Bronchial epithelial cell (primary cell): ENCODE results near the gene AGAP1. TPM values are rescaled to one million over a fixed set of nuclear protein-coding genes. Genes with fewer than 3 reads are reported as not detected.

ENCODE experiments used
- DNase-seq: peaks from one replicate; pipeline ENCODE4 v3.0.0-alpha.2; 2010; ENCODE audit warnings: low read depth
- FAIRE-seq: peaks from 2 replicates; lab custom pipeline; 2011; peaks lifted over from hg19 to GRCh38; lab: Jason Lieb, UNC
- H3K27me3 ChIP-seq: 2 replicates; pipeline ENCODE4 v1.5.1; 2011; ENCODE audit warnings: low read length; ENCODE audit not compliant: control insufficient read depth, insufficient read depth
- H3K36me3 ChIP-seq: 2 replicates; pipeline ENCODE4 v1.5.1; 2011; ENCODE audit warnings: low read length; ENCODE audit not compliant: control insufficient read depth, insufficient read depth
- H3K4me3 ChIP-seq: 2 replicates; pipeline ENCODE4 v1.5.1; 2011; ENCODE audit warnings: mild to moderate bottlenecking, low read depth, low read length, control low read depth
- CTCF ChIP-seq: IDR thresholded peaks from 2 replicates; pipeline ENCODE4 v1.5.1; 2011; ENCODE audit warnings: mild to moderate bottlenecking, moderate library complexity, low read length, control low read depth, inconsistent platforms; ENCODE audit not compliant: insufficient read depth, severe bottlenecking
- total RNA-seq: library from RNA; depleted of rRNA; stranded (reverse); fragments of >200 nt; gene quantifications from 2 replicates; pipeline ENCODE4 v1.2.1, GENCODE V29; 2014

AGAP1 gene
- total RNA-seq, 1 donor from 2014 or later: 22.4 TPM

DNA sequence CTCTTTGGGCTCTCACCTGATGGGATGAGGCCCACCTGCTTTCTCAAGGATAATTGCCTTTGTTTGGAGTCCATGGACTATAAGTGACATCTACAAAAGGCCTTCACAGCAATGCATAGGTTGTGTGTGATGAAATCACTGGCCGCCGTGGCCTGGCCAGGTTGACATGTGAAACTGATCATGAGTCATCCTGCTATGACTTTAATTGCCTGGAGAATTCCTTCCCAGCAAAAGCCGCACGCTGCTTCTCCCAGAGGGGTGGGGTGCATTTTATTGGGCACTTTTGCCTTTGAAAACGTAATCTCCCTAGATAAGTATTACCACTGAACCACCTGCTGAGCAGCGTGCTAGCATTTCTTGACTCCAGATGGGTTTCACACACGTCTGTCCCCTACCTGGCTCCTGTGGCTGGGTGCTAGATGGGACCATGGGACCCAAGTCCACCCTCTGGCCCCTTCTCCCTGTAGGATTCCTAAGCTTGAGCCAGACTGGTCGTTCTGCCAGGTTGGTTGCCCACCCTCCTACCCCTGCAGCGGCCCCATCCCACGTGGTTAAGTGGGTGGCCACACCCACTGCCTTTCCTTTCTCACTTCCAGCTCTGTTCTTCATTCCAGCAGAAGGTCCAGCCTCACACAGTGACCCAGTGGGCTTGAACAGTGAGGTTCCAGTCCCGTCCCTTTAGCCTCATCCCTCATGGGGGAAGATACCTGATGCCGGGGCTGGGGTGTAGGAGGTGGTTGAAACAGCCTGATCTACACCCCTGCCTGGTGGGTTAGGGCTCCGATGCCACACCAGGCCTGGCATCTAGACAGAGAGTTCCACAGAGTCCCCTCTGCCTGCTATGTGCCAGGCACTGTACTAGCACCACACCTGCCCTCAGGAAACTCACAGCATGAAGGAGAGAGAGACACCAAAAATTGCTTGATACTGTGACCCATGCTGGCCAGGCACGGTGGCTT is 584.7 kb downstream of the AGAP1 start:
- TF ChIP-seq CTCF: no peak
- peak; percentile 70 for FAIRE-seq
- Histone ChIP-seq H3K4me3 (no peak overlapping the region), H3K36me3 (no peaks in the 10 kb centered on the region), H3K27me3 (no peaks in the 10 kb centered on the region)
- peak; percentile 53 for DNase-seq

- no peak for DNase-seq
- no peaks in the 10 kb centered on the region for H3K27me3 ChIP-seq
- TF ChIP-seq CTCF: no peak
- no peaks in the 10 kb centered on the region for H3K36me3 ChIP-seq
- FAIRE-seq: no peak
- no peak overlapping the region for H3K4me3 ChIP-seq
These were observed 586.6 kb downstream of the AGAP1 start for GRCh38 chr2:236080412-236080811.

GRCh38 chr2:236081171-236081570 is 587.3 kb downstream of the AGAP1 start:
- FAIRE-seq: no peak
- no peaks in the 10 kb centered on the region for H3K36me3 ChIP-seq
- DNase-seq: no peak
- no peaks in the 10 kb centered on the region for H3K27me3 ChIP-seq
- no peak for TF ChIP-seq CTCF
- no peak overlapping the region for H3K4me3 ChIP-seq

DNA sequence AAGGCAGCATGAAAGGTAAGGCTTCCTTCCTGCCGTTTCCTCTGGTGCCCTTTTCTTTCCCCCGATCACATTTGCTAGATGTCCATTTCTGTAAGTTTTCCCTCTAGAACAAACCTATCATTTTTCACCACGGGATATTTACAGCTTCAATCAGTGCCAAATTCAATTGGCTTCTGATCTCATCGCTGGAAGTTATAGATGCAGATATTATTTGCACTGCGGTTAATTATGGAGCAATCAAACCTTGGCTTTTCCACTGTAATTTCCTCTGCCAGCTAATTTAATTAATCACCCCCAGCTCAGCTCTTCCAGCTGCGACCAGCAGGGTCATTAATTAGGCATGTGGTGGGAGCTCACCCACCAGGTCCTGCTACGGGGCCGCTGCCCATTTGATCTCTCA is 588.2 kb downstream of the AGAP1 start:
- no peak for FAIRE-seq
- DNase-seq: no peak
- H3K36me3 ChIP-seq: no peaks in the 10 kb centered on the region
- no peak overlapping the region for H3K4me3 ChIP-seq
- H3K27me3 ChIP-seq: no peaks in the 10 kb centered on the region
- no peak for TF ChIP-seq CTCF

- no peaks in the 10 kb centered on the region for H3K36me3 ChIP-seq
- H3K4me3 ChIP-seq: no peak overlapping the region
- TF ChIP-seq CTCF: no peak
- no peaks in the 10 kb centered on the region for H3K27me3 ChIP-seq
- DNase-seq (no peak), FAIRE-seq (no peak)
These were observed 590.1 kb downstream of the AGAP1 start for GRCh38 chr2:236083934-236084333.

GRCh38 chr2:236085211-236085610 is 591.4 kb downstream of the AGAP1 start:
- no peaks in the 10 kb centered on the region for H3K27me3 ChIP-seq
- FAIRE-seq: no peak
- DNase-seq: no peak
- no peak overlapping the region for H3K4me3 ChIP-seq
- TF ChIP-seq CTCF: no peak
- H3K36me3 ChIP-seq: no peaks in the 10 kb centered on the region
